K562 (cell line): ENCODE data around the gene BBX. TPM values are rescaled to one million over a fixed set of nuclear protein-coding genes. Genes with fewer than 3 reads are reported as not detected.

Experiments used
- ATAC-seq: fragments of 200-7000 bp; cut with Tn5 transposase; 3 replicates; pipeline ENCODE4 v1.9.1; 2020; ENCODE audit warnings: moderate library complexity
- Bru-seq: library from RNA; stranded (reverse); fragments of 400-500 nt; gene quantifications from one replicate; lab custom pipeline; 2021; lab: Mats Ljungman, UMichigan
- BruChase-seq, 2 experiments: library from RNA; stranded (reverse); fragments of 400-500 nt; gene quantifications; one replicate each; lab custom pipeline; 2021; lab: Mats Ljungman, UMichigan
- BruUV-seq: library from RNA; stranded (reverse); fragments of 400-500 nt; replicated peaks from 2 replicates; lab custom pipeline; 2021; lab: Mats Ljungman, UMichigan
- CTCF ChIA-PET: fragments of 300-600 bp; formaldehyde crosslinking; extraction: SDS; loops from one replicate; lab custom pipeline; 2021; ENCODE audit warnings: low intra/inter-chr PET ratio; lab: Yijun Ruan, JAX
- POLR2A ChIA-PET: fragments of 300-600, 350-650 bp; sonication (Branson Sonifier 250); formaldehyde crosslinking; extraction: SDS; loops from one replicate; lab custom pipeline; 2021; ENCODE audit warnings: antibody characterized with exemption, inconsistent platforms; lab: Yijun Ruan, JAX
- DNase-seq, 4 experiments: peaks; one replicate each; pipeline versions ENCODE4 v3.0.0 to v3.0.0-alpha.2; 2011 to 2018; ENCODE audit warnings: low spot score in 3 of 4, mixed read lengths in 3 of 4; ENCODE audit errors: extremely low read depth in 1 of 4
- FAIRE-seq: peaks from 2 replicates; lab custom pipeline; 2011; peaks lifted over from hg19 to GRCh38; lab: Jason Lieb, UNC
- H2AFZ ChIP-seq: 2 replicates; pipeline ENCODE4 v1.6.0; 2011; ENCODE audit warnings: low read depth, low read length, control low read depth, inconsistent platforms
- H3K27ac ChIP-seq: fragments of 200-600 bp; 3 replicates; pipeline ENCODE4 v1.8.0; 2011; ENCODE audit warnings: low read depth, mild to moderate bottlenecking, control low read depth, inconsistent platforms, low read length, moderate library complexity, mixed read lengths; ENCODE audit errors: extremely low read depth
- H3K27me3 ChIP-seq, 2 experiments: fragments of 300-600 bp in 1 of 2; 2 replicates in 1 of 2; 3 replicates in 1 of 2; pipeline versions ENCODE4 v1.6.0 to v1.8.0; 2011; ENCODE audit warnings: inconsistent platforms in 2 of 2, low read length in 2 of 2, mild to moderate bottlenecking in 1 of 2, mixed read lengths in 1 of 2, moderate library complexity in 1 of 2; ENCODE audit not compliant: control insufficient read depth in 2 of 2, insufficient read depth in 2 of 2
- H3K36me3 ChIP-seq: fragments of 300-600 bp; 3 replicates; pipeline ENCODE4 v1.8.0; 2011; ENCODE audit warnings: mild to moderate bottlenecking, low read length, inconsistent platforms; ENCODE audit not compliant: control insufficient read depth, insufficient read depth
- H3K4me1 ChIP-seq, 2 experiments: fragments of 200-600 bp in 1 of 2; replicated peaks in 1 of 2; 2 replicates in 1 of 2; 3 replicates in 1 of 2; pipeline versions ENCODE4 v1.5.1 to v1.8.0; 2011; ENCODE audit warnings: inconsistent platforms in 2 of 2, low read length in 2 of 2, mild to moderate bottlenecking in 1 of 2, mixed read lengths in 1 of 2, moderate library complexity in 1 of 2; ENCODE audit not compliant: control insufficient read depth in 2 of 2, insufficient read depth in 2 of 2
- H3K4me2 ChIP-seq: 2 replicates; pipeline ENCODE4 v1.6.1; 2011; ENCODE audit warnings: low read length, control low read depth, inconsistent platforms, mixed read lengths; ENCODE audit not compliant: insufficient read depth
- H3K4me3 ChIP-seq: fragments of 200-600 bp; sonication (generic), shearing (Covaris generic); 2 replicates; pipeline ENCODE4 v1.5.1; 2016; ENCODE audit warnings: control low read depth, inconsistent platforms
- H3K79me2 ChIP-seq: fragments of 200-600 bp; 3 replicates; pipeline ENCODE4 v1.8.0; 2011; ENCODE audit warnings: low read length, inconsistent platforms; ENCODE audit not compliant: control insufficient read depth, insufficient read depth
- H3K9ac ChIP-seq, 2 experiments: 2 replicates each; pipeline versions ENCODE4 v1.6.0 to v1.6.1; 2011; ENCODE audit warnings: low read depth in 2 of 2, low read length in 2 of 2, control low read depth in 1 of 2, inconsistent platforms in 1 of 2, mild to moderate bottlenecking in 1 of 2, mixed read lengths in 1 of 2; ENCODE audit not compliant: insufficient read depth in 1 of 2
- H3K9me1 ChIP-seq: one replicate; pipeline ENCODE4 v1.6.0; 2011; ENCODE audit warnings: inconsistent platforms, mild to moderate bottlenecking, low read length, moderate library complexity; ENCODE audit not compliant: control insufficient read depth, insufficient read depth
- H3K9me3 ChIP-seq: replicated peaks from 2 replicates; pipeline ENCODE4 v1.5.1; 2011; ENCODE audit warnings: low read depth, low read length, inconsistent platforms; ENCODE audit not compliant: control insufficient read depth, insufficient read depth
- H4K20me1 ChIP-seq: replicated peaks from 2 replicates; pipeline ENCODE4 v1.6.1; 2011; ENCODE audit warnings: low read length, inconsistent platforms, mixed read lengths; ENCODE audit not compliant: control insufficient read depth, insufficient read depth
- CBX8 ChIP-seq: fragments of 200-600 bp; sonication (generic); IDR thresholded peaks from 2 replicates; pipeline ENCODE4 v1.6.1; 2012; ENCODE audit warnings: borderline replicate concordance, mixed run types, low read depth, mild to moderate bottlenecking, moderate library complexity, mixed read lengths, low read length, control low read depth, inconsistent platforms; ENCODE audit not compliant: poor library complexity, severe bottlenecking; ENCODE audit errors: extremely low read depth
- FOXK1 ChIP-seq: sonication (generic); formaldehyde crosslinking; IDR thresholded peaks from 2 replicates; pipeline ENCODE4 v1.8.0; 2022; ENCODE audit warnings: missing genetic modification reagents, mild to moderate bottlenecking, borderline replicate concordance
- NCOA6 ChIP-seq: fragments of 450-650 bp; IDR thresholded peaks from 2 replicates; pipeline ENCODE4 v1.6.1; 2017; ENCODE audit warnings: mild to moderate bottlenecking
- NFYB ChIP-seq: IDR thresholded peaks from 2 replicates; pipeline ENCODE4 v1.6.1; 2011; ENCODE audit warnings: mild to moderate bottlenecking, moderate library complexity; ENCODE audit not compliant: insufficient read length; ENCODE audit errors: extremely low read depth
- NR2F6 ChIP-seq: fragments of 450-650 bp; formaldehyde crosslinking; IDR thresholded peaks from 2 replicates; pipeline ENCODE4 v1.4.0; 2020; ENCODE audit warnings: mild to moderate bottlenecking
- PBX2 ChIP-seq, 2 experiments: IDR thresholded peaks in 1 of 2; conservative IDR thresholded peaks in 1 of 2; 2 replicates each; pipeline ENCODE4 v1.6.1; 2016; ENCODE audit warnings: low read depth in 2 of 2, mild to moderate bottlenecking in 1 of 2, missing compliant biosample characterization in 1 of 2, missing genetic modification characterization in 1 of 2, moderate library complexity in 1 of 2
- POLR2B ChIP-seq: fragments of 450-650 bp; IDR thresholded peaks from 2 replicates; pipeline ENCODE4 v1.6.1; 2018; ENCODE audit warnings: low read depth; ENCODE audit not compliant: partially characterized antibody
- SP1 ChIP-seq: sonication (generic); formaldehyde crosslinking; IDR thresholded peaks from 2 replicates; pipeline ENCODE4 v1.8.1; 2022; ENCODE audit warnings: mild to moderate bottlenecking, missing genetic modification reagents
- YBX1 ChIP-seq: fragments of 450-650 bp; IDR thresholded peaks from 2 replicates; pipeline ENCODE4 v1.7.1; 2016; ENCODE audit warnings: mild to moderate bottlenecking
- ZNF146 ChIP-seq: IDR thresholded peaks from one replicate; pipeline ENCODE4 v1.6.1; 2018; ENCODE audit warnings: missing compliant biosample characterization; ENCODE audit not compliant: unreplicated experiment
- WGBS: fragments of 100-300 bp; shearing (Covaris generic); methylation state at CpG from one replicate; pipeline ENCODE4 v1.1.6; 2016; ENCODE audit warnings: low coverage, mixed read lengths; ENCODE audit not compliant: insufficient coverage; ENCODE audit errors: missing lambda C conversion rate; 5-methylcytosine and 5-hydroxymethylcytosine counted together
- in situ Hi-C: fragments of 300-500 bp; cut with MboI; formaldehyde crosslinking; loops from 4 replicates; pipeline ENCODE4 v1.15.0; 2018; ENCODE audit warnings: inconsistent platforms, mixed read lengths
- intact Hi-C: fragments of 100-400 bp; cut with micrococcal nuclease; formaldehyde crosslinking; loops from 2 replicates; pipeline ENCODE4 v1.14.2; 2022
- long read RNA-seq, 3 experiments: library from polyadenylated mRNA in 2 of 3; library from RNA in 1 of 3; unstranded in 2 of 3; stranded (forward) in 1 of 3; transcript quantifications; one replicate each; pipeline ENCODE4 v2.0.0, GENCODE V29; 2019 to 2022
- polyA minus RNA-seq, 3 experiments: library from RNA; depleted of rRNA, polyadenylated mRNA; stranded (reverse); fragments of >200 nt; gene quantifications; 2 replicates each; pipeline ENCODE4 v1.2.3, GENCODE V29; 2011
- polyA plus RNA-seq, 8 experiments: library from polyadenylated mRNA; depleted of rRNA in 4 of 8; stranded (reverse) in 5 of 8; unstranded in 3 of 8; fragments of >200 nt; fragmentation: Nextera tagmentation in 2 of 8; fragmentation: Illumina TruSeq in 1 of 8; extraction: Ambion mirVana in 2 of 8; extraction: Trizol in 1 of 8; gene quantifications; 2 replicates each; pipeline versions ENCODE4 v1.2.1 to v1.2.3, GENCODE V29; 2011 to 2014; ENCODE audit warnings: inconsistent platforms in 1 of 8, missing spikeins in 1 of 8
- total RNA-seq, 7 experiments: library from RNA; depleted of rRNA in 6 of 7; stranded (reverse); fragments of >200 nt in 6 of 7; fragmentation: Illumina TruSeq in 2 of 7; extraction: Trizol in 2 of 7; gene quantifications; 2 replicates each; pipeline versions ENCODE4 v1.2.1 to v1.2.3, GENCODE V29; 2011 to 2021; ENCODE audit warnings: low replicate concordance in 1 of 7

The BBX gene
- total RNA-seq (2011; cell fraction: chromatin; rRNA removed; ENCODE audit: low replicate concordance), result 29.5 and 78.5 TPM in 2 replicates
- 13.3 and 17.1 TPM in 2 replicates for total RNA-seq (2011; cell fraction: nucleolus; rRNA removed)
- 24.4 and 47.7 TPM in 2 replicates for total RNA-seq (2011; cell fraction: nucleoplasm; rRNA removed)
- total RNA-seq (2014; rRNA removed) (9.2 and 11.7 TPM in 2 replicates), total RNA-seq (2014; rRNA removed; fragmentation: Illumina TruSeq; extraction: Trizol) (16.1 and 19.4 TPM in 2 replicates), total RNA-seq (2015; rRNA removed; fragmentation: Illumina TruSeq; extraction: Trizol) (11.8 and 11.9 TPM in 2 replicates), total RNA-seq (2021) (13.1 and 14.1 TPM in 2 replicates), polyA plus RNA-seq (2011; rRNA removed) (11.0 and 11.3 TPM in 2 replicates), polyA plus RNA-seq (2014; fragmentation: Illumina TruSeq; extraction: Trizol) (8.4 and 12.1 TPM in 2 replicates), polyA plus RNA-seq (2014; fragmentation: Nextera tagmentation; extraction: Ambion mirVana) (10 to 100 TPM in 1 of 2 experiments, 1 to 10 TPM in 1; 9.0 to 19.5 TPM), polyA plus RNA-seq (2014; rRNA removed) (4.9 and 5.5 TPM in 2 replicates), polyA minus RNA-seq (2011; rRNA and poly(A)+ RNA removed) (47.2 and 54.4 TPM in 2 replicates), Bru-seq, nascent RNA (percentile 71 among the genes with signal in this experiment), BruChase-seq, experiment 1, labeled RNA remaining after a 2-hour chase (percentile 75 among the genes with signal in this experiment), BruChase-seq, experiment 2, labeled RNA remaining after a 6-hour chase (percentile 72 among the genes with signal in this experiment)
- 3.3 and 6.0 TPM in 2 replicates for polyA plus RNA-seq (2011; cell fraction: cytosol; rRNA removed)
- 20.7 and 22.6 TPM in 2 replicates for polyA plus RNA-seq (2011; cell fraction: nucleus; rRNA removed)
- 6.8 and 8.0 TPM in 2 replicates for polyA plus RNA-seq (2012)
- polyA minus RNA-seq (2011; cell fraction: cytosol; rRNA and poly(A)+ RNA removed), result 12.4 and 15.3 TPM in 2 replicates
- 55.9 and 71.1 TPM in 2 replicates for polyA minus RNA-seq (2011; cell fraction: nucleus; rRNA and poly(A)+ RNA removed)
- long read RNA-seq, experiment 1, full-length matches to known transcripts, result 4 of 20 reads
- long read RNA-seq, experiment 1, partial matches to known transcripts, result 9 of 20 reads
- long read RNA-seq, experiment 1, other reads (novel, unspliced or antisense), result 7 of 20 reads
- long read RNA-seq, experiment 2, partial matches to known transcripts, result 0 of 4 reads
- long read RNA-seq, experiment 2, other reads (novel, unspliced or antisense), result 4 of 4 reads
- long read RNA-seq, experiment 3, partial matches to known transcripts, result 8 of 10 reads
- long read RNA-seq, experiment 3, other reads (novel, unspliced or antisense), result 2 of 10 reads

GRCh38 chr3:107522510-107523288 is at the start of gene BBX:
TSS of gene BBX (plus strand) at chr3:107522962. CDS start at chr3:107710461, 187,499 bp downstream.
- Histone ChIP-seq H3K9me1 (no peaks in the 10 kb centered on the region), H3K4me3 (peak within 1 kb of the TSS; percentile 86), H3K4me2 (peak within 1 kb of the TSS; percentile 90), H2AFZ (peak within 1 kb of the TSS; percentile 90), H3K4me1 (peaks cover 5 to 15% of the 10 kb centered on the region in 2 experiments; a peak in 4 of 5 replicates), H3K36me3 (peaks cover 10% of the 10 kb centered on the region; the same call in 1 of the 3 replicates), H4K20me1 (no peaks in the 10 kb centered on the region), H3K27me3 (no peaks in the 10 kb centered on the region), H3K27ac (peak within 1 kb of the TSS; percentile 76), H3K79me2 (peaks cover 26% of the 10 kb centered on the region), H3K9me3 (no peaks in the 10 kb centered on the region), H3K9ac (peak within 1 kb of the TSS; percentile 75 to 95)
- FAIRE-seq, result peak; percentile 90
- no TSS peak for BruUV-seq
- ChIA-PET CTCF (interaction anchor here (0.8 kb wide), 1 partner anchor 251 kb away, joined by 3 read pairs; no protein-coding TSS in a partner anchor), POLR2A (interaction anchor here (0.5 kb wide), 1 partner anchor 1192 kb away, joined by 3 read pairs; no protein-coding TSS in a partner anchor)
- ATAC-seq, result peak; percentile 95
- in situ Hi-C loops, result no loop called here
- DNase-seq, result peak; percentile 87 to 91 (median 88)
- intact Hi-C loops, result loop anchor here (5.0 kb wide), 1 partner anchor 90 kb away; no protein-coding TSS in a partner anchor
- WGBS, result 0% methylated on average over 17 of the region's 42 CpGs
- TF ChIP-seq NCOA6 (no peak), NFYB (peak; percentile 55), ZNF146 (CRISPR knock-in tag) (no peak), POLR2B (peak; percentile 54), PBX2 (CRISPR knock-in tag; IDR thresholded peaks at IDR 0.05; ENCODE audit: low read depth) (peak; percentile 88), PBX2 (tag; conservative IDR thresholded peaks at IDR 0.05; ENCODE audit: low read depth) (peak; percentile 99), YBX1 (no peak), CBX8 (no peak), FOXK1 (CRISPR knock-in tag) (no peak), NR2F6 (no peak), SP1 (CRISPR knock-in tag) (no peak)
